GM19193 (cell line): ENCODE results near the gene NGEF.

Source experiments
- POLR2A ChIP-seq: IDR thresholded peaks from 4 replicates; pipeline ENCODE4 v1.6.1; 2011; ENCODE audit not compliant: insufficient read depth, insufficient read length; ENCODE audit errors: extremely low read depth

Gene NGEF

GRCh38 chr2:232880764-232881351 is 132.2 kb downstream of the NGEF start:
- no peak for TF ChIP-seq POLR2A

- no peak for TF ChIP-seq POLR2A
Measured at GRCh38 chr2:232879618-232880494, 133.2 kb downstream of the NGEF start.

GRCh38 chr2:232878855-232879617 is 134.0 kb downstream of the NGEF start:
- no peak for TF ChIP-seq POLR2A

- TF ChIP-seq POLR2A, result no peak
Measured at GRCh38 chr2:232877940-232878511, 135.0 kb downstream of the NGEF start.

GRCh38 chr2:232876978-232877441 is 136.0 kb downstream of the NGEF start:
- TF ChIP-seq POLR2A, result no peak

- TF ChIP-seq POLR2A, result no peak
Measured at GRCh38 chr2:232876161-232876977, 136.7 kb downstream of the NGEF start.

GRCh38 chr2:232875256-232876121 is 137.6 kb downstream of the NGEF start:
- TF ChIP-seq POLR2A, result no peak

GRCh38 chr2:232874677-232875223 is 138.3 kb downstream of the NGEF start:
- no peak for TF ChIP-seq POLR2A

- no peak for TF ChIP-seq POLR2A
Measured at GRCh38 chr2:232873909-232874641, 139.0 kb downstream of the NGEF start.

- no peak for TF ChIP-seq POLR2A
Measured at GRCh38 chr2:232873292-232873908, 139.7 kb downstream of the NGEF start.

GRCh38 chr2:232872826-232873225 is 140.2 kb downstream of the NGEF start:
- TF ChIP-seq POLR2A, result no peak
